GM12891 (cell line): Measurements from ENCODE around the gene PRKN.

Source experiments
- DNase-seq: peaks from one replicate; pipeline ENCODE4 v3.0.0; 2011; ENCODE audit warnings: low spot score; ENCODE audit not compliant: insufficient read length
- FAIRE-seq: peaks from 2 replicates; lab custom pipeline; 2011; peaks lifted over from hg19 to GRCh38; lab: Jason Lieb, UNC
- PAX5 ChIP-seq: IDR thresholded peaks from 2 replicates; pipeline ENCODE4 v1.6.1; 2011; ENCODE audit warnings: low read length, moderate library complexity, mild to moderate bottlenecking; ENCODE audit not compliant: insufficient read depth, severe bottlenecking
- POLR2A ChIP-seq: IDR thresholded peaks from 2 replicates; pipeline ENCODE4 v1.6.1; 2011; ENCODE audit warnings: low read depth, low read length, control low read depth
- POLR2AphosphoS5 ChIP-seq: IDR thresholded peaks from 2 replicates; pipeline ENCODE4 v1.6.1; 2011; ENCODE audit warnings: low read depth, low read length, control low read depth
- POU2F2 ChIP-seq: IDR thresholded peaks from 2 replicates; pipeline ENCODE4 v1.6.1; 2011; ENCODE audit warnings: low read depth, mild to moderate bottlenecking, control low read depth, low read length, moderate library complexity
- SPI1 ChIP-seq: IDR thresholded peaks from 2 replicates; pipeline ENCODE4 v1.6.1; 2011; ENCODE audit warnings: low read depth, low read length, control low read depth
- TAF1 ChIP-seq: IDR thresholded peaks from 2 replicates; pipeline ENCODE4 v1.6.1; 2011; ENCODE audit warnings: low read depth, low read length, control low read depth

PRKN gene

GRCh38 chr6:161493576-161494118, 1233.9 kb downstream of the PRKN start:
- no peak for DNase-seq
- no peak for TF ChIP-seq POLR2AphosphoS5
- TF ChIP-seq POU2F2 = no peak
- no peak for TF ChIP-seq POLR2A
- no peak for TF ChIP-seq SPI1
- no peak for TF ChIP-seq TAF1
- TF ChIP-seq PAX5 = no peak
- no peak for FAIRE-seq

- TF ChIP-seq POLR2A (no peak), TAF1 (no peak), POLR2AphosphoS5 (no peak), SPI1 (no peak), POU2F2 (no peak), PAX5 (no peak)
- FAIRE-seq (no peak), DNase-seq (no peak)
These were observed 1237.8 kb downstream of the PRKN start for GRCh38 chr6:161489626-161490306.

- FAIRE-seq = no peak
- DNase-seq = no peak
- TF ChIP-seq POLR2A (no peak), POU2F2 (no peak), POLR2AphosphoS5 (no peak), SPI1 (no peak), PAX5 (no peak), TAF1 (no peak)
These were observed 1239.9 kb downstream of the PRKN start for GRCh38 chr6:161487694-161488093.

- no peak for TF ChIP-seq POLR2A
- TF ChIP-seq SPI1 = no peak
- no peak for TF ChIP-seq POLR2AphosphoS5
- no peak for TF ChIP-seq PAX5
- no peak for TF ChIP-seq POU2F2
- TF ChIP-seq TAF1 = no peak
- DNase-seq (no peak), FAIRE-seq (no peak)
These were observed 1240.4 kb downstream of the PRKN start for GRCh38 chr6:161487217-161487531.

GRCh38 chr6:161486361-161487216, 1241.0 kb downstream of the PRKN start:
- TF ChIP-seq POLR2AphosphoS5 = no peak
- TF ChIP-seq SPI1 = no peak
- FAIRE-seq = no peak
- no peak for DNase-seq

- FAIRE-seq (no peak), DNase-seq (no peak)
- TF ChIP-seq TAF1 = no peak
- no peak for TF ChIP-seq SPI1
These were observed 1245.1 kb downstream of the PRKN start for GRCh38 chr6:161482517-161482858.

GRCh38 chr6:161481786-161482516, 1245.6 kb downstream of the PRKN start:
- no peak for DNase-seq
- TF ChIP-seq POLR2AphosphoS5 (no peak), SPI1 (no peak), TAF1 (no peak), PAX5 (no peak), POU2F2 (no peak), POLR2A (no peak)
- no peak for FAIRE-seq

- no peak for TF ChIP-seq POLR2AphosphoS5
- TF ChIP-seq PAX5 = no peak
- no peak for TF ChIP-seq POLR2A
- no peak for TF ChIP-seq TAF1
- TF ChIP-seq SPI1 = no peak
- DNase-seq (no peak), FAIRE-seq (no peak)
These were observed 1247.0 kb downstream of the PRKN start for GRCh38 chr6:161480421-161481155.

- no peak for FAIRE-seq
- TF ChIP-seq SPI1 (no peak), POLR2A (no peak), POU2F2 (no peak), POLR2AphosphoS5 (no peak), TAF1 (no peak), PAX5 (no peak)
- no peak for DNase-seq
These were observed 1248.2 kb downstream of the PRKN start for GRCh38 chr6:161479376-161479775.
